ENCODE results near the gene ZNF701.
A peak's percentile ranks its signal among the peaks of the same experiment; 100 is the strongest.
"Not testable (repeated sequence)": the region's sequence is repeated elsewhere in the genome, so short reads cannot be mapped to it uniquely, and the experiment has no call there.

The ZNF701 gene

GRCh38 chr19:52527956-52528351 is 42.1 kb upstream of the ZNF701 start:
- peak overlapping the region; percentile 42 for H3K9ac ChIP-seq
- H3K27me3 ChIP-seq (ENCODE audit: control insufficient read depth, insufficient read depth, low read length): no peaks in the 10 kb centered on the region
- H3K4me3 ChIP-seq (ENCODE audit: low read depth, low read length): peak overlapping the region; percentile 75
- no peaks in the 10 kb centered on the region for H3K36me3 ChIP-seq (ENCODE audit: control insufficient read depth, insufficient read depth, low read length)
- H3K4me1 ChIP-seq: no peaks in the 10 kb centered on the region
- H3K27ac ChIP-seq: peak overlapping the region; percentile 84
- H2AFZ ChIP-seq: peak overlapping the region; percentile 79
- no peaks in the 10 kb centered on the region for H3K9me3 ChIP-seq (ENCODE audit: control insufficient read depth, low read length)
- H3K4me2 ChIP-seq (ENCODE audit: low read length): peak overlapping the region; percentile 86
- H3K79me2 ChIP-seq: peaks cover 14% of the 10 kb centered on the region
- TF ChIP-seq CTCF (IDR thresholded peaks at IDR 0.05): no peak

DNA sequence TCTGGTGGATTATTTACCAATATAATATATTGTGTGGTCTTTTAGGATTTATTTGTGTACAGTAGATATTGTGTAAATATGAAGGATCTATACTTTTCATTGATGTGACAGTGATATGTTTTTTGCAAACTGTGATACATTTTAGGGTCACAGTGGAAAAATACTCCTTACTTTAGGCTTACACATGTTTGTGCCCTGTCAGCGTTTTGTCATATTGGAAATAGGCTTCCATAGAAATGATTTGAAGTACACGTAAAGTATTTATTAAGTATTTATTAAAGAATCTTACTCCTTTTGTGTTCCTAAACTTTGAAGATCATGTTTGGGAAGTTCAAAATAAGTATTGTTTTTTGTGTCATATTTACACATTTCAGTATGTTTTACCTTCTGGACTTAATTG is 37.6 kb upstream of the ZNF701 start:
- no peak overlapping the region for H3K4me2 ChIP-seq (ENCODE audit: low read length)
- no peak overlapping the region for H3K4me3 ChIP-seq (ENCODE audit: low read depth, low read length)
- no peaks in the 10 kb centered on the region for H3K4me1 ChIP-seq
- no peak for TF ChIP-seq CTCF (IDR thresholded peaks at IDR 0.05)
- no peak overlapping the region for H2AFZ ChIP-seq
- H3K27me3 ChIP-seq (ENCODE audit: control insufficient read depth, insufficient read depth, low read length): no peaks in the 10 kb centered on the region
- H3K9me3 ChIP-seq (ENCODE audit: control insufficient read depth, low read length): no peaks in the 10 kb centered on the region
- no peak overlapping the region for H3K9ac ChIP-seq
- peaks cover 22% of the 10 kb centered on the region for H3K79me2 ChIP-seq
- H3K27ac ChIP-seq: no peak overlapping the region
- no peaks in the 10 kb centered on the region for H3K36me3 ChIP-seq (ENCODE audit: control insufficient read depth, insufficient read depth, low read length)

DNA sequence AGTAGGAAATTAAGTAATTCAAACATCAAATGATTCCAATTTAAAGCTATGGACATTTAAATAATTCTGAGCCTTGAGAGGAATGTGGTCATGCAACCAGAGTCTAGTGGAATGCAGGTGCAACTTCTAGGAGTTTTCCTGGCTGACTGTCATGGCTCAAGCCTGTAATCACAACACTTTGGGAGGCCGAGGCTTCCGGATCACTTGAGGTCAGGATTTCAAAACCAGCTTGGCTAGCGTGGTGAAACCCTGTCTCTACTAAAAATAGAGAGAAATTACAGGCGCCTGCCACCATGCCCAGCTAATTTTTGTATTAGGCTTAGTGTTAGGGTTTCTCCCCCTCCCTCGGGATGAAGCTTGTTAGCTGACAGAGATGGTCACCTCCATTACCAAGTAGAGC is 36.2 kb upstream of the ZNF701 start:
- H3K27ac ChIP-seq: peak overlapping the region; percentile 70
- H3K4me1 ChIP-seq: no peaks in the 10 kb centered on the region
- H3K36me3 ChIP-seq (ENCODE audit: control insufficient read depth, insufficient read depth, low read length): no peaks in the 10 kb centered on the region
- H3K4me2 ChIP-seq (ENCODE audit: low read length): peak overlapping the region; percentile 47
- H3K79me2 ChIP-seq: peaks cover 19% of the 10 kb centered on the region
- H3K27me3 ChIP-seq (ENCODE audit: control insufficient read depth, insufficient read depth, low read length): no peaks in the 10 kb centered on the region
- peak overlapping the region; percentile 24 for H3K4me3 ChIP-seq (ENCODE audit: low read depth, low read length)
- H3K9ac ChIP-seq: no peak overlapping the region
- H2AFZ ChIP-seq: no peak overlapping the region
- no peaks in the 10 kb centered on the region for H3K9me3 ChIP-seq (ENCODE audit: control insufficient read depth, low read length)
- TF ChIP-seq CTCF (IDR thresholded peaks at IDR 0.05): no peak

GRCh38 chr19:52535385-52535770 is 34.7 kb upstream of the ZNF701 start:
- Histone ChIP-seq H3K27ac (peak overlapping the region; percentile 61), H3K79me2 (peaks cover 21% of the 10 kb centered on the region), H3K4me2 (ENCODE audit: low read length) (peak overlapping the region; percentile 27), H3K4me3 (ENCODE audit: low read depth, low read length) (peak overlapping the region; percentile 57), H2AFZ (peak overlapping the region; percentile 11)
- not testable (repeated sequence) for H3K9me3 ChIP-seq (ENCODE audit: control insufficient read depth, low read length); H3K4me1 ChIP-seq; H3K27me3 ChIP-seq (ENCODE audit: control insufficient read depth, insufficient read depth, low read length); H3K36me3 ChIP-seq (ENCODE audit: control insufficient read depth, insufficient read depth, low read length); H3K9ac ChIP-seq

DNA sequence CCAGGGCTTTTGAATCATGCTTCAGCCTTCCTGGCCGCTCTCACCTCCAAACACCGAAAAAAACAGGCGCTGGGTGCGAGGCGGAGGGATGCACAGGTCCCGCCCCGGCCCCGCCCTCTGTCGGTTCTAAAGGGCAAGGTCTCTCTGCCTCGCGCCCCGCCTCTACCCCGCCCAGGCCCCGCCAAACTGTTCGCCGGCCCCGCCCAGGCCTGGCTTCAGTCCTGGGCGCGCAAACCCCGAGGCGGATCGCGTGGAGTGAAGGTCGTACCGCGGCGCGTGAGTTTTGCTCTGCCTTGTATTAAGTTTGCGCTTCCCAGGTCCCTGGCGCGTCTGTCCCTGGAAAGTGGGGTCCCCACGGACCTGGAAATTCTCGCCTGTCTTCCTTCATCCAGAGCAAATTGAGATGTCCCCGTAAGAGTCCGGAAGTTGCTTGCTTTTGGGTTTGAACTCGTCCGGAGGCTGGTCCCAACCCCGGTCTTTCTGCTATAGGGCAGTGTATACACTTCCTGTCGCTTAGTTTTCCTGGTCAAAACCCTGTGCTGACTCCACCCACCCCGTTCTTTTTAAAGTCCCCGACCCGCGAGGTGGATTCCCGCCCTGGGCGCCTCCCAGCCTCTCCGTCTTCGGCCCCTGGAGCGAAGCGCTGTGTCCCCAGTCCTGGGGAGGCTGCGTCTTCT is 34.2 kb upstream of the ZNF701 start:
- Histone ChIP-seq H3K9me3 (ENCODE audit: control insufficient read depth, low read length) (no peaks in the 10 kb centered on the region), H3K36me3 (ENCODE audit: control insufficient read depth, insufficient read depth, low read length) (no peaks in the 10 kb centered on the region), H3K4me1 (no peaks in the 10 kb centered on the region), H3K9ac (no peak overlapping the region), H2AFZ (peak overlapping the region; percentile 63), H3K79me2 (peaks cover 20% of the 10 kb centered on the region), H3K27me3 (ENCODE audit: control insufficient read depth, insufficient read depth, low read length) (no peaks in the 10 kb centered on the region), H3K4me2 (ENCODE audit: low read length) (peak overlapping the region; percentile 53), H3K4me3 (ENCODE audit: low read depth, low read length) (peak overlapping the region; percentile 57), H3K27ac (peak overlapping the region; percentile 61)
- peak; percentile 5 for TF ChIP-seq CTCF (IDR thresholded peaks at IDR 0.05)
